ENCODE data around the gene VCAM1.

GRCh38 chr1:100767176-100767890 is 47.8 kb downstream of the VCAM1 start:
- no peak for TF ChIP-seq EZH2 (IDR thresholded peaks at IDR 0.05)
- no peak for TF ChIP-seq POLR2AphosphoS5 (IDR thresholded peaks at IDR 0.05; ENCODE audit: borderline replicate concordance, low read depth, low read length)
